Esophagus squamous epithelium (tissue), 5 donors: Measurements from ENCODE around the gene CASK. TPM values are rescaled to one million over a fixed set of nuclear protein-coding genes. Genes with fewer than 3 reads are reported as not detected.

ENCODE experiments used
- DNase-seq: peaks from one replicate; lab custom pipeline; 2025; lab: John Stamatoyannopoulos, UW
- H3K27ac ChIP-seq, 4 donors: fragments of 200-600 bp; sonication (generic); one replicate each; pipeline ENCODE4 v1.5.1; 2016 to 2019; ENCODE audit warnings: mild to moderate bottlenecking in 1 of 4
- H3K27me3 ChIP-seq, 4 donors: fragments of 200-600 bp; sonication (generic); 1 replicate in 3 of 4; 2 replicates in 1 of 4; pipeline versions ENCODE4 v1.5.1 to v1.6.0; 2017 to 2021; ENCODE audit warnings: antibody characterized with exemption in 1 of 4
- H3K36me3 ChIP-seq, 3 donors: fragments of 200-600 bp; sonication (generic); one replicate each; pipeline ENCODE4 v1.5.1; 2016 to 2019
- H3K4me1 ChIP-seq, 3 donors: fragments of 200-600 bp; sonication (generic); one replicate each; pipeline ENCODE4 v1.5.1; 2017 to 2019
- H3K4me3 ChIP-seq, 4 donors: fragments of 200-600 bp; sonication (generic); 1 replicate in 3 of 4; 2 replicates in 1 of 4; pipeline ENCODE4 v1.5.1; 2016 to 2019; ENCODE audit warnings: mild to moderate bottlenecking in 2 of 4, moderate library complexity in 1 of 4
- H3K9me3 ChIP-seq, 3 donors: fragments of 200-600 bp; sonication (generic); one replicate each; pipeline ENCODE4 v1.5.1; 2016 to 2019
- CTCF ChIP-seq, 6 experiments: fragments of 450-650 bp in 4 of 6; fragments of 200-600 bp in 2 of 6; sonication (generic) in 2 of 6; IDR thresholded peaks; one replicate each; pipeline ENCODE4 v1.5.1; 2016 to 2019; ENCODE audit warnings: antibody characterized with exemption in 6 of 6, mild to moderate bottlenecking in 4 of 6, moderate library complexity in 4 of 6
- POLR2A ChIP-seq, 4 donors: fragments of 450-650 bp; IDR thresholded peaks; one replicate each; pipeline ENCODE4 v1.6.1; 2017; ENCODE audit warnings: antibody characterized with exemption in 4 of 4, mild to moderate bottlenecking in 4 of 4, moderate library complexity in 3 of 4
- WGBS, 2 donors: methylation state at CpG; one replicate each; pipeline ENCODE4 v1.1.5; 2018; 5-methylcytosine and 5-hydroxymethylcytosine counted together
- intact Hi-C: fragments of 100-400 bp; cut with DNase I; formaldehyde crosslinking; loops from one replicate; pipeline ENCODE4 v1.15.0; 2022
- total RNA-seq, 4 donors: library from RNA; depleted of rRNA; stranded (reverse); fragments of >200 nt; gene quantifications; one replicate each; pipeline ENCODE4 v1.1.0, GENCODE V29; 2016
- donor health status: DM: yes; HTN: yes; CAD: no.

The CASK gene
- total RNA-seq, 4 donors from 2014 or later: 32.3 to 57.4 (median 36.0) TPM

- Histone ChIP-seq H3K27me3 (no peaks in the 10 kb centered on the region), H3K27ac (no peak overlapping the region), H3K4me1 (no peaks in the 10 kb centered on the region), H3K4me3 (no peak overlapping the region), H3K36me3 (no peaks in the 10 kb centered on the region), H3K9me3 (no peaks in the 10 kb centered on the region)
- intact Hi-C loops: no loop called here
- TF ChIP-seq CTCF (IDR thresholded peaks at IDR 0.05): no peak
- TF ChIP-seq POLR2A (IDR thresholded peaks at IDR 0.05): no peak
- no peak for DNase-seq
- WGBS, 2 donors: 72 to 79% methylated on average over 3 of the region's 3 CpGs
These were observed 12.5 kb upstream of the CASK start for GRCh38 chrX:41935832-41936231.

GRCh38 chrX:41933546-41933945, 10.2 kb upstream of the CASK start:
- WGBS, 2 donors: 62 to 68% methylated on average over 4 to 6 of the region's 6 CpGs
- H3K9me3 ChIP-seq: no peaks in the 10 kb centered on the region
- H3K36me3 ChIP-seq: no peaks in the 10 kb centered on the region
- H3K4me3 ChIP-seq: no peak overlapping the region
- no peak for DNase-seq
- H3K4me1 ChIP-seq: no peaks in the 10 kb centered on the region
- TF ChIP-seq CTCF (IDR thresholded peaks at IDR 0.05) (no peak), POLR2A (IDR thresholded peaks at IDR 0.05) (no peak)
- intact Hi-C loops: no loop called here
- H3K27me3 ChIP-seq: peaks cover 0 to 4% (median 0%) of the 10 kb centered on the region in 4 donors
- H3K27ac ChIP-seq: no peak overlapping the region

GRCh38 chrX:41932885-41933284, 9.5 kb upstream of the CASK start:
- no peaks in the 10 kb centered on the region for H3K4me1 ChIP-seq
- H3K27ac ChIP-seq: no peak overlapping the region
- no peaks in the 10 kb centered on the region for H3K36me3 ChIP-seq
- 87 to 90% methylated on average over 5 of the region's 5 CpGs for WGBS, 2 donors
- TF ChIP-seq CTCF (IDR thresholded peaks at IDR 0.05) (no peak), POLR2A (IDR thresholded peaks at IDR 0.05) (no peak)
- no peak for DNase-seq
- intact Hi-C loops: no loop called here
- no peaks in the 10 kb centered on the region for H3K9me3 ChIP-seq
- H3K27me3 ChIP-seq: peaks cover 0 to 4% (median 0%) of the 10 kb centered on the region in 4 donors
- no peak overlapping the region for H3K4me3 ChIP-seq

GRCh38 chrX:41931591-41931990, 8.2 kb upstream of the CASK start:
- no peak overlapping the region for H3K4me3 ChIP-seq
- DNase-seq: no peak
- H3K9me3 ChIP-seq: no peaks in the 10 kb centered on the region
- peaks cover 0 to 4% (median 0%) of the 10 kb centered on the region in 4 donors for H3K27me3 ChIP-seq
- H3K27ac ChIP-seq: no peak overlapping the region
- TF ChIP-seq POLR2A (IDR thresholded peaks at IDR 0.05) (no peak), CTCF (IDR thresholded peaks at IDR 0.05) (no peak)
- no peaks in the 10 kb centered on the region for H3K4me1 ChIP-seq
- intact Hi-C loops: no loop called here
- no peaks in the 10 kb centered on the region for H3K36me3 ChIP-seq

GRCh38 chrX:41923978-41924683, 777 bp upstream of the CASK start:
- TF ChIP-seq POLR2A (IDR thresholded peaks at IDR 0.05): no peak
- TF ChIP-seq CTCF (IDR thresholded peaks at IDR 0.05): no peak
- H3K4me1 ChIP-seq: peaks cover 0 to 22% (median 0%) of the 10 kb centered on the region in 3 donors
- H3K27me3 ChIP-seq: no peaks in the 10 kb centered on the region
- intact Hi-C loops: no loop called here
- H3K9me3 ChIP-seq: no peaks in the 10 kb centered on the region
- DNase-seq: no peak
- H3K4me3 ChIP-seq: peak overlapping the region; percentile 55 to 73 (median 66)
- WGBS, 2 donors: 2 to 24% methylated on average over 9 to 15 of the region's 16 CpGs
- H3K36me3 ChIP-seq: no peaks in the 10 kb centered on the region
- peak overlapping the region; percentile 88 to 93 (median 92) for H3K27ac ChIP-seq
